Neural progenitor cell (in vitro differentiated cells): Measurements from ENCODE around the gene TXLNB.

Experiments used
- CTCF ChIP-seq: fragments of 200-600 bp; sonication (generic); IDR thresholded peaks from 2 replicates; pipeline ENCODE4 v1.5.1; 2017; ENCODE audit warnings: antibody characterized with exemption, mild to moderate bottlenecking
- EZH2 ChIP-seq: fragments of 200-600 bp; sonication (generic); IDR thresholded peaks from 2 replicates; pipeline ENCODE4 v1.6.1; 2017; ENCODE audit warnings: antibody characterized with exemption, mild to moderate bottlenecking, moderate library complexity
- EZH2phosphoT487 ChIP-seq: fragments of 200-600 bp; sonication (generic); IDR thresholded peaks from 2 replicates; pipeline ENCODE4 v1.6.1; 2017; ENCODE audit warnings: antibody characterized with exemption

DNA sequence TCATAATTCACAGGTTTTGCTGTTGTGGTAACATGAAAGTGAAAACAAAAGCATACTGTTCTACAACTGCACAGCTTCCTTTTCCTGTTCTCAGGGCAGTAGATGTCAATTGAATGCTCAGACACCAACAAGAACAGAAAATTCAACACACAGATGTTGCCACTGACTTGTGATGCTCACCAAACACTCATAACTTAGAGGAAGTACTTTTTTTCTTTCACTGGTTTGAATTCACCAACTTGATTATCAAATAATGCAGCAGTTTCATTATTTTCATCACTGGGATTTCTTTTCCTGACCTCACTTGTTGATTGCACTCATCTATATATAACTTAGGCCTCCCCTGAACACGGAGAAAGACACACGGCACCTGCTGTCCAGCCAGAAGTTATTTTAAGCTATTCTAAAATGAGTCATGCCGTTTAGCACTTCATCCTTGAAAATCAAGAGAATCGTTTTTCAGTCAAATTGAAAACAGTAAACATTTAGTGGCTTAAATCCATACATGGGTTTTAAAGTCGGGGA, 949 bp downstream of the TXLNB start:
- TF ChIP-seq CTCF = no peak
- TF ChIP-seq EZH2 = no peak
- no peak for TF ChIP-seq EZH2phosphoT487
